H9 (cell line): ENCODE results near the gene DPM1. TPM values are rescaled to one million over a fixed set of nuclear protein-coding genes. Genes with fewer than 3 reads are reported as not detected.

Source experiments
- DNase-seq: peaks from one replicate; pipeline ENCODE4 v3.0.0-alpha.2; 2017
- H2AFZ ChIP-seq: one replicate; pipeline ENCODE4 v1.6.1; 2013; ENCODE audit warnings: mild to moderate bottlenecking, low read length, control low read depth, moderate library complexity
- H2AK5ac ChIP-seq: 2 replicates; pipeline ENCODE4 v1.6.1; 2013; ENCODE audit warnings: low read length, control low read depth, mixed read lengths; ENCODE audit not compliant: insufficient read length
- H2BK120ac ChIP-seq: one replicate; pipeline ENCODE4 v1.6.1; 2013; ENCODE audit warnings: low read depth, mild to moderate bottlenecking, low read length, control low read depth, inconsistent platforms; ENCODE audit not compliant: poor library complexity, severe bottlenecking
- H2BK12ac ChIP-seq: 2 replicates; pipeline ENCODE4 v1.6.1; 2013; ENCODE audit warnings: low read length, control low read depth, mixed read lengths, low read depth; ENCODE audit not compliant: insufficient read length
- H2BK15ac ChIP-seq: 2 replicates; pipeline ENCODE4 v1.6.1; 2013; ENCODE audit warnings: low read depth, low read length, control low read depth
- H2BK20ac ChIP-seq: one replicate; pipeline ENCODE4 v1.6.1; 2013; ENCODE audit warnings: low read depth, mild to moderate bottlenecking, low read length, control low read depth, inconsistent platforms; ENCODE audit not compliant: poor library complexity, severe bottlenecking
- H2BK5ac ChIP-seq: 2 replicates; pipeline ENCODE4 v1.6.1; 2013; ENCODE audit warnings: low read length, control low read depth, mixed read lengths; ENCODE audit not compliant: insufficient read length
- H3K14ac ChIP-seq: 2 replicates; pipeline ENCODE4 v1.6.1; 2013; ENCODE audit warnings: low read length, control low read depth; ENCODE audit not compliant: insufficient read depth
- H3K18ac ChIP-seq: 2 replicates; pipeline ENCODE4 v1.6.1; 2013; ENCODE audit warnings: low read depth, mild to moderate bottlenecking, mixed read lengths, low read length, control low read depth; ENCODE audit not compliant: insufficient read length
- H3K23ac ChIP-seq: 2 replicates; pipeline ENCODE4 v1.6.1; 2013; ENCODE audit warnings: low read length, control low read depth, mixed read lengths, low read depth; ENCODE audit not compliant: insufficient read length
- H3K23me2 ChIP-seq: 2 replicates; pipeline ENCODE4 v1.6.1; 2013; ENCODE audit warnings: low read depth, mild to moderate bottlenecking, mixed read lengths, low read length, control low read depth; ENCODE audit not compliant: insufficient read length, poor library complexity, severe bottlenecking
- H3K27ac ChIP-seq: 2 replicates; pipeline ENCODE4 v1.5.1; 2013; ENCODE audit warnings: low read length, control low read depth, mixed read lengths, low read depth; ENCODE audit not compliant: insufficient read length
- H3K27me3 ChIP-seq: 2 replicates; pipeline ENCODE4 v1.6.1; 2013; ENCODE audit warnings: low read length, control low read depth, inconsistent platforms; ENCODE audit not compliant: insufficient read depth
- H3K4ac ChIP-seq: 2 replicates; pipeline ENCODE4 v1.6.1; 2013; ENCODE audit warnings: low read depth, mild to moderate bottlenecking, control low read depth, inconsistent platforms, low read length, moderate library complexity
- H3K4me1 ChIP-seq: 2 replicates; pipeline ENCODE4 v1.6.1; 2013; ENCODE audit warnings: low read length, control low read depth, inconsistent platforms; ENCODE audit not compliant: insufficient read depth
- H3K4me2 ChIP-seq: 2 replicates; pipeline ENCODE4 v1.6.1; 2013; ENCODE audit warnings: low read length, control low read depth, mixed read lengths; ENCODE audit not compliant: insufficient read length, insufficient read depth
- H3K56ac ChIP-seq: 2 replicates; pipeline ENCODE4 v1.6.1; 2013; ENCODE audit warnings: low read depth, mild to moderate bottlenecking, mixed read lengths, low read length, control low read depth; ENCODE audit not compliant: insufficient read length
- H3K79me1 ChIP-seq: 2 replicates; pipeline ENCODE4 v1.6.1; 2013; ENCODE audit warnings: low read depth, mild to moderate bottlenecking, moderate library complexity, low read length, control low read depth, inconsistent platforms; ENCODE audit not compliant: insufficient read depth, poor library complexity, severe bottlenecking
- H3K79me2 ChIP-seq: 2 replicates; pipeline ENCODE4 v1.6.1; 2013; ENCODE audit warnings: low read length, control low read depth, inconsistent platforms; ENCODE audit not compliant: insufficient read depth
- H3K9ac ChIP-seq: 2 replicates; pipeline ENCODE4 v1.6.1; 2013; ENCODE audit warnings: low read length, control low read depth, mixed read lengths; ENCODE audit not compliant: insufficient read length; ENCODE audit errors: extremely low read depth
- H3K9me3 ChIP-seq: one replicate; pipeline ENCODE4 v1.6.1; 2013; ENCODE audit warnings: low read depth, low read length, inconsistent platforms; ENCODE audit not compliant: control insufficient read depth
- H3T11ph ChIP-seq: one replicate; pipeline ENCODE4 v1.6.1; 2013; ENCODE audit warnings: mild to moderate bottlenecking, low read length, control low read depth, inconsistent platforms
- H4K20me1 ChIP-seq: one replicate; pipeline ENCODE4 v1.6.1; 2013; ENCODE audit not compliant: control insufficient read depth, insufficient read length, insufficient read depth
- H4K5ac ChIP-seq: 2 replicates; pipeline ENCODE4 v1.6.1; 2013; ENCODE audit warnings: low read depth, mild to moderate bottlenecking, mixed read lengths, low read length, control low read depth; ENCODE audit not compliant: insufficient read length
- H4K8ac ChIP-seq: replicated peaks from 2 replicates; pipeline ENCODE4 v1.6.1; 2013; ENCODE audit warnings: low read length, control low read depth, mixed read lengths, low read depth; ENCODE audit not compliant: insufficient read length
- H4K91ac ChIP-seq: 2 replicates; pipeline ENCODE4 v1.6.1; 2013; ENCODE audit warnings: low read depth, mild to moderate bottlenecking, moderate library complexity, mixed read lengths, low read length, control low read depth; ENCODE audit not compliant: insufficient read length
- H3K27ac Mint-ChIP-seq, 3 experiments: 2 replicates in 2 of 3; 3 replicates in 1 of 3; pipeline ENCODE4 v1.8.0; 2020 to 2021; ENCODE audit warnings: mixed read lengths in 3 of 3, mild to moderate bottlenecking in 1 of 3, moderate library complexity in 1 of 3
- H3K27me3 Mint-ChIP-seq: 2 replicates; pipeline ENCODE4 v1.8.0; 2021; ENCODE audit warnings: low read depth, mild to moderate bottlenecking, moderate library complexity, mixed read lengths
- H3K36me3 Mint-ChIP-seq, 3 experiments: 2 replicates in 2 of 3; 3 replicates in 1 of 3; pipeline ENCODE4 v1.8.0; 2020 to 2021; ENCODE audit warnings: low read depth in 3 of 3, mixed read lengths in 3 of 3; ENCODE audit not compliant: insufficient read depth in 1 of 3
- H3K4me1 Mint-ChIP-seq, 2 experiments: 2 replicates each; pipeline ENCODE4 v1.8.0; 2020; ENCODE audit warnings: mixed read lengths in 2 of 2
- H3K4me3 Mint-ChIP-seq, 2 experiments: 2 replicates in 1 of 2; 3 replicates in 1 of 2; pipeline ENCODE4 v1.8.0; 2020 to 2021; ENCODE audit warnings: mild to moderate bottlenecking in 2 of 2, mixed read lengths in 2 of 2, moderate library complexity in 1 of 2
- H3K9me3 Mint-ChIP-seq, 2 experiments: 2 replicates in 1 of 2; 3 replicates in 1 of 2; pipeline ENCODE4 v1.8.0; 2020; ENCODE audit warnings: mild to moderate bottlenecking in 2 of 2, mixed read lengths in 2 of 2, moderate library complexity in 1 of 2
- CTCF ChIP-seq: fragments of 200-600 bp; sonication (generic); conservative IDR thresholded peaks from 3 replicates; pipeline ENCODE4 v1.8.0; 2021; ENCODE audit warnings: antibody characterized with exemption, mild to moderate bottlenecking
- WGBS: extraction: QIAGEN DNeasy Blood & Tissue Kit; methylation state at CpG from one replicate; pipeline ENCODE4 v1.1.7; 2013; ENCODE audit warnings: missing lambda C conversion rate, low lambda C conversion rate, mixed read lengths; ENCODE audit not compliant: insufficient read length; ENCODE audit errors: extremely low coverage; 5-methylcytosine and 5-hydroxymethylcytosine counted together
- total RNA-seq: library from RNA; stranded (reverse); gene quantifications from 2 replicates; pipeline ENCODE4 v1.2.1, GENCODE V29; 2021

The DPM1 gene
- total RNA-seq, 1 experiment from 2014 or later = 64.0 TPM

DNA sequence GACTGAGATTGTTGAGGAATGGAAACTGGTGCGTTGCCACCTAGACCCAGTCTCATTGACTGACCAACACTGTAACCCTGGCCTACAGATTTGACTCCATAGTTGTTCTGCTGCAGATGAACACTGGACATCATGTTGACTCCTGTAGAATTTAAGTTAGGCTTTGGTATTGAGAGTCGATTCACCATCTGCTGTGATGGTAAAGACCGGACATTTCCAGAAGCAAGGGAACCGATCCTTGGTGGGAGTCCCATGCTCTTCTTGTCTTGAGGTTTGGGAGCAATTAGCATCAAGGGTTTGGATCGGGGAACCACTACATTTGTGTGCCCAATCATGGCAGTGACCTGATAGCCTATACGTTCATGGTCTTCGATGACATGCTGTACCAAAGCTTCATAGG lies 64.7 kb downstream of the DPM1 start:
- no peaks in the 10 kb centered on the region for H4K20me1 ChIP-seq
- H2BK5ac ChIP-seq = no peak overlapping the region
- H3K79me2 ChIP-seq = no peaks in the 10 kb centered on the region; the same call in 1 of the 2 replicates
- no peak for TF ChIP-seq CTCF
- H2BK15ac ChIP-seq = no peak overlapping the region
- H3K79me1 ChIP-seq = peaks cover 10% of the 10 kb centered on the region
- no peak overlapping the region for H3K4ac ChIP-seq
- Mint-ChIP-seq H3K36me3 (peaks cover 49 to 97% (median 79%) of the 10 kb centered on the region in 3 experiments), H3K9me3 (no peaks in the 10 kb centered on the region), H3K27me3 (no peaks in the 10 kb centered on the region; the same call in 1 of the 2 replicates), H3K4me3 (no peak overlapping the region), H3K27ac (peak overlapping the region; percentile 3 to 42 (median 12); a peak in 2 of 7 replicates), H3K4me1 (peaks cover 0 to 7% of the 10 kb centered on the region in 2 experiments; a peak in 2 of 4 replicates)
- no CpG with 5 or more reads among the region's 7 CpGs for WGBS
- no peaks in the 10 kb centered on the region for H3K9me3 ChIP-seq
- no peak overlapping the region for H4K91ac ChIP-seq
- H3K23ac ChIP-seq = no peak overlapping the region
- no peak overlapping the region for H2BK12ac ChIP-seq
- H3K9ac ChIP-seq = no peak overlapping the region
- no peaks in the 10 kb centered on the region for H3K23me2 ChIP-seq
- H3K4me1 ChIP-seq = no peaks in the 10 kb centered on the region
- no peak overlapping the region for H2BK120ac ChIP-seq
- no peak overlapping the region for H4K5ac ChIP-seq
- H2AFZ ChIP-seq = no peak overlapping the region
- no peak for DNase-seq
- H2AK5ac ChIP-seq = no peak overlapping the region
- H3K18ac ChIP-seq = no peak overlapping the region
- no peaks in the 10 kb centered on the region for H3K27me3 ChIP-seq
- no peak overlapping the region for H2BK20ac ChIP-seq
- no peak overlapping the region for H3K14ac ChIP-seq
- H3T11ph ChIP-seq = no peak overlapping the region
- H3K56ac ChIP-seq = no peak overlapping the region
- no peak overlapping the region for H3K4me2 ChIP-seq
- no peak overlapping the region for H4K8ac ChIP-seq
- no peak overlapping the region for H3K27ac ChIP-seq
